Breast epithelium (tissue), 3 donors: ENCODE data around the gene SIRT3.

ENCODE experiments used
- POLR2A ChIP-seq: fragments of 450-650 bp; IDR thresholded peaks from one replicate; pipeline ENCODE4 v1.6.1; 2016; ENCODE audit warnings: antibody characterized with exemption, mild to moderate bottlenecking, moderate library complexity
- POLR2AphosphoS5 ChIP-seq, 3 donors: sonication (generic); formaldehyde crosslinking; IDR thresholded peaks; one replicate each; pipeline ENCODE4 v1.6.1; 2017; ENCODE audit warnings: antibody characterized with exemption in 3 of 3
- TF ChIP-seq, protein P1 (sequence below), 3 donors: fragments of 450-650 bp; IDR thresholded peaks; one replicate each; pipeline ENCODE4 v1.5.1; 2016 to 2017; ENCODE audit warnings: antibody characterized with exemption in 3 of 3, mild to moderate bottlenecking in 3 of 3, moderate library complexity in 3 of 3

DNA sequence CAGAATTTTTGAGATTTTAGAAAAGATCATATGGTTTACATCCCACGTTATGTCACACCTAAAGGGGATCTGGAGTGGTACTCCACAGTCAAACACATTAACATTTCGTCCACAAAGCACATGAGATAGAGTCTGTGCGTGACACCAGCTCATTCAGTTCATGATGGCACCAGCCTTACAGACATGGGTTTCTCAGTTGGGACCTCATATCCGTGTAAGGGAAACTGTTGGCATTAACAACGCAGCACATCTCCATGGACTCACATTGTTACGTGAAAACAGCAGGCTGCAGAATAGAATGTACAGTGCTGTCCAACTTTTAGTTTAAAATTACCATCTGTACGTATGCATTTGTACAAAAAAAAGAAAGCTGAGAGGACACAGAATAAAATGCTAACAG lies 14.6 kb downstream of the SIRT3 start:
- TF ChIP-seq POLR2A, result no peak
- TF ChIP-seq, protein P1, sequence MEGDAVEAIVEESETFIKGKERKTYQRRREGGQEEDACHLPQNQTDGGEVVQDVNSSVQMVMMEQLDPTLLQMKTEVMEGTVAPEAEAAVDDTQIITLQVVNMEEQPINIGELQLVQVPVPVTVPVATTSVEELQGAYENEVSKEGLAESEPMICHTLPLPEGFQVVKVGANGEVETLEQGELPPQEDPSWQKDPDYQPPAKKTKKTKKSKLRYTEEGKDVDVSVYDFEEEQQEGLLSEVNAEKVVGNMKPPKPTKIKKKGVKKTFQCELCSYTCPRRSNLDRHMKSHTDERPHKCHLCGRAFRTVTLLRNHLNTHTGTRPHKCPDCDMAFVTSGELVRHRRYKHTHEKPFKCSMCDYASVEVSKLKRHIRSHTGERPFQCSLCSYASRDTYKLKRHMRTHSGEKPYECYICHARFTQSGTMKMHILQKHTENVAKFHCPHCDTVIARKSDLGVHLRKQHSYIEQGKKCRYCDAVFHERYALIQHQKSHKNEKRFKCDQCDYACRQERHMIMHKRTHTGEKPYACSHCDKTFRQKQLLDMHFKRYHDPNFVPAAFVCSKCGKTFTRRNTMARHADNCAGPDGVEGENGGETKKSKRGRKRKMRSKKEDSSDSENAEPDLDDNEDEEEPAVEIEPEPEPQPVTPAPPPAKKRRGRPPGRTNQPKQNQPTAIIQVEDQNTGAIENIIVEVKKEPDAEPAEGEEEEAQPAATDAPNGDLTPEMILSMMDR (IDR thresholded peaks at IDR 0.05), result no peak
- no peak for TF ChIP-seq POLR2AphosphoS5 (IDR thresholded peaks at IDR 0.05)
